ENCODE results near the gene DSC2.

DSC2 gene

GRCh38 chr18:31148600-31148999, 46.4 kb upstream of the DSC2 start:
- TF ChIP-seq OSR1 (CRISPR knock-in tag; IDR thresholded peaks at IDR 0.05) = no peak
- TF ChIP-seq RARB (CRISPR knock-in tag; IDR thresholded peaks at IDR 0.05) = no peak
- TF ChIP-seq ZC3H10 (CRISPR knock-in tag; IDR thresholded peaks at IDR 0.05) = no peak
- no peak for TF ChIP-seq SNAI2 (CRISPR knock-in tag; IDR thresholded peaks at IDR 0.05)
- no peak for TF ChIP-seq POU6F1 (CRISPR knock-in tag; IDR thresholded peaks at IDR 0.05; ENCODE audit: borderline replicate concordance, low read depth)
- no peak for TF ChIP-seq TOX (CRISPR knock-in tag; IDR thresholded peaks at IDR 0.05; ENCODE audit: borderline replicate concordance)
- TF ChIP-seq ZNF8 (CRISPR knock-in tag; IDR thresholded peaks at IDR 0.05) = no peak
- TF ChIP-seq ZNF565 (CRISPR knock-in tag; conservative IDR thresholded peaks at IDR 0.05; ENCODE audit: low read depth) = no peak
- no peak for TF ChIP-seq CSRNP3 (CRISPR knock-in tag; IDR thresholded peaks at IDR 0.05)
- TF ChIP-seq ARNTL (CRISPR knock-in tag; IDR thresholded peaks at IDR 0.05; ENCODE audit: borderline replicate concordance, low read depth) = no peak
- TF ChIP-seq TCF4 (CRISPR knock-in tag; IDR thresholded peaks at IDR 0.05; ENCODE audit: borderline replicate concordance) = no peak
- no peak for TF ChIP-seq ISL1 (CRISPR knock-in tag; IDR thresholded peaks at IDR 0.05)
- no peak for TF ChIP-seq ZFP30 (CRISPR knock-in tag; IDR thresholded peaks at IDR 0.05)
- no peak for ATAC-seq

- no peak for ATAC-seq
- no peak for TF ChIP-seq SNAI2 (CRISPR knock-in tag; IDR thresholded peaks at IDR 0.05)
- TF ChIP-seq ZFP3 (CRISPR knock-in tag; IDR thresholded peaks at IDR 0.05) = no peak
- no peak for TF ChIP-seq POU6F1 (CRISPR knock-in tag; IDR thresholded peaks at IDR 0.05; ENCODE audit: borderline replicate concordance, low read depth)
- no peak for TF ChIP-seq TOX (CRISPR knock-in tag; IDR thresholded peaks at IDR 0.05; ENCODE audit: borderline replicate concordance)
- TF ChIP-seq RARB (CRISPR knock-in tag; IDR thresholded peaks at IDR 0.05) = no peak
- no peak for TF ChIP-seq BACH2 (CRISPR knock-in tag; IDR thresholded peaks at IDR 0.05; ENCODE audit: borderline replicate concordance)
- no peak for TF ChIP-seq PPARA (CRISPR knock-in tag; IDR thresholded peaks at IDR 0.05; ENCODE audit: borderline replicate concordance)
- no peak for TF ChIP-seq OSR1 (CRISPR knock-in tag; IDR thresholded peaks at IDR 0.05)
- no peak for TF ChIP-seq TCF4 (CRISPR knock-in tag; IDR thresholded peaks at IDR 0.05; ENCODE audit: borderline replicate concordance)
- no peak for TF ChIP-seq ESRRG (CRISPR knock-in tag; IDR thresholded peaks at IDR 0.05)
- TF ChIP-seq ZNF565 (CRISPR knock-in tag; conservative IDR thresholded peaks at IDR 0.05; ENCODE audit: low read depth) = no peak
- TF ChIP-seq ZNF8 (CRISPR knock-in tag; IDR thresholded peaks at IDR 0.05) = no peak
- TF ChIP-seq PATZ1 (CRISPR knock-in tag; IDR thresholded peaks at IDR 0.05; ENCODE audit: borderline replicate concordance) = no peak
Measured at GRCh38 chr18:31146809-31147208, 44.6 kb upstream of the DSC2 start.

GRCh38 chr18:31143025-31143424, 40.8 kb upstream of the DSC2 start:
- TF ChIP-seq ARNTL (CRISPR knock-in tag; IDR thresholded peaks at IDR 0.05; ENCODE audit: borderline replicate concordance, low read depth) (no peak), GLIS3 (CRISPR knock-in tag; IDR thresholded peaks at IDR 0.05) (no peak), TCF4 (CRISPR knock-in tag; IDR thresholded peaks at IDR 0.05; ENCODE audit: borderline replicate concordance) (no peak), ZNF8 (CRISPR knock-in tag; IDR thresholded peaks at IDR 0.05) (no peak), OSR1 (CRISPR knock-in tag; IDR thresholded peaks at IDR 0.05) (no peak), ZNF565 (CRISPR knock-in tag; conservative IDR thresholded peaks at IDR 0.05; ENCODE audit: low read depth) (no peak), ZNF70 (CRISPR knock-in tag; IDR thresholded peaks at IDR 0.05) (no peak), CREB5 (CRISPR knock-in tag; IDR thresholded peaks at IDR 0.05; ENCODE audit: low read depth) (no peak), ZFP30 (CRISPR knock-in tag; IDR thresholded peaks at IDR 0.05) (no peak), ZC3H10 (CRISPR knock-in tag; IDR thresholded peaks at IDR 0.05) (no peak), CSRNP3 (CRISPR knock-in tag; IDR thresholded peaks at IDR 0.05) (no peak), PPARA (CRISPR knock-in tag; IDR thresholded peaks at IDR 0.05; ENCODE audit: borderline replicate concordance) (no peak), BACH2 (CRISPR knock-in tag; IDR thresholded peaks at IDR 0.05; ENCODE audit: borderline replicate concordance) (no peak), ZFP3 (CRISPR knock-in tag; IDR thresholded peaks at IDR 0.05) (no peak), PATZ1 (CRISPR knock-in tag; IDR thresholded peaks at IDR 0.05; ENCODE audit: borderline replicate concordance) (no peak), RARB (CRISPR knock-in tag; IDR thresholded peaks at IDR 0.05) (no peak), TOX (CRISPR knock-in tag; IDR thresholded peaks at IDR 0.05; ENCODE audit: borderline replicate concordance) (no peak)
- no peak for ATAC-seq

Data from SK-N-SH treated with all-trans-retinoic acid at 6 μM for 48 hours (cell line).